Gastrocnemius medialis (tissue), 4 donors: ENCODE results near the gene PRRC2B.

ENCODE experiments used
- CTCF ChIP-seq, 5 experiments: fragments of 450-650 bp in 3 of 5; fragments of 200-600 bp in 2 of 5; sonication (generic) in 2 of 5; IDR thresholded peaks in 4 of 5; conservative IDR thresholded peaks in 1 of 5; 1 replicate in 4 of 5; 2 replicates in 1 of 5; pipeline ENCODE4 v1.5.1; 2016 to 2019; ENCODE audit warnings: antibody characterized with exemption in 5 of 5, mild to moderate bottlenecking in 3 of 5, moderate library complexity in 3 of 5
- POLR2A ChIP-seq, 2 donors: fragments of 450-650 bp; IDR thresholded peaks; one replicate each; pipeline ENCODE4 v1.6.1; 2017; ENCODE audit warnings: antibody characterized with exemption in 2 of 2, mild to moderate bottlenecking in 2 of 2, moderate library complexity in 2 of 2

GRCh38 chr9:131442351-131442750, 48.5 kb downstream of the PRRC2B start:
- TF ChIP-seq CTCF (IDR thresholded peaks at IDR 0.05 in 4 of 5, conservative IDR thresholded peaks at IDR 0.05 in 1 of 5) (no peak), POLR2A (IDR thresholded peaks at IDR 0.05) (no peak)
